Measurements from ENCODE around the gene SH3BP4.

The SH3BP4 gene

GRCh38 chr2:234986390-234986789, 34.6 kb downstream of the SH3BP4 start:
- no peak for DNase-seq

DNA sequence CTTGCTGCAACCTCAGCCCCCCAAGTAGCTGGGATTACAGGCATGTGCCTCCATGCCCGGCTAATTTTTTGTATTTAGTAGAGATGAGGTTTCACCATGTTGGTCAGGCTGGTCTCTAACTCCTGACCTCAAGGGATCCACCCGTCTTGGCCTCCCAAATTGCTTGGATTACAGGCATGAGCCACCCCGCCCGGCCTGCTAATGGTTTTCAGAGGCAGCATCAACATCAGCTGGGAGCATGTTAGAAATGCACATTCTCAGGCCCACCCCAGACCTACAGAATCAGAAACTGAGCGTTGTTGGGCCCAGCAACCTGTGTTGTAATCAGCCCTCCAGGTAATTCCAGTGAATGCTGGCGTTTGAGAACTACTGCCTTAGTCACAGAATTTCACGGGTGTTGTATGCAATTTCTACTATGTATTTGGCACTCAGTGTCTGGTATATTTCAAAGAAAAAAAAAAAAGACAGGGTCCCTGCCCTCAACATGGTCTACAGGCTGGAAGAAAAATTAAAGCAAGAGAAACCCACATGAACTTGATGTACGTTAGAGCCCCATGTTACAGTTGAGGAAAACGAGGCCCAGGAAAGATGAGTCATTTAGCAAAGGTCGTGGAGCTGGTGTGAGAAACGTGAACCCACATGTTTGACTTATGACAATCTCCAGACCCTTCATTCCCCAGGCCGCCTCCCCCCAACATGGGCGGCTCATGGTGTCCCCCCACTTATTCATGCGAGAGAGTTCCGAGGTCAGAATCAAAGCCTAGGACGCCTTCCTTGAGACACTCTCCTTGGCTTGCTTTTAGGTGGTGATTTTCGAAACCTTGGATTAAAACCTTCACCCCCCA, 35.3 kb downstream of the SH3BP4 start:
- no peak for DNase-seq

DNA sequence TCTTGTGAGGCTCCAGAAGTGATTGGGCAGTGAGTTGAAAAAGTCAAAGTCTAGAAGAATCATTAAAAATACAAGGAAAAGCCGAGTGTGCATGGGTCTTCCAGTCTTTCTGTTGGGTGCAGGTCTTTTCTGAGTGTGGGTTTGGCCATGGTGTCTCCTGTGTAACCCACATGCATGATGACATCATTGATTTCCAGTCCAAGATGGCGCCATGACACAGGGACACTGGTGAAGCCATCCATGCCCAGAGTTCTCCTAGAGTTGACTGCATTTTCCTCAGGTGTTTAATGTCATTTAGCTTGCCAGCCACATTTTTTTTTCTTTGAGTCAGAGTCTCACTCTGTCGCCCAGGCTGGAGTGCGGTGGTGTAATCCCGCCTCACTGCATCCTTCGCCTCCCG, 35.9 kb downstream of the SH3BP4 start:
- DNase-seq = no peak

GRCh38 chr2:234988491-234988890, 36.7 kb downstream of the SH3BP4 start:
- DNase-seq = no peak

DNA sequence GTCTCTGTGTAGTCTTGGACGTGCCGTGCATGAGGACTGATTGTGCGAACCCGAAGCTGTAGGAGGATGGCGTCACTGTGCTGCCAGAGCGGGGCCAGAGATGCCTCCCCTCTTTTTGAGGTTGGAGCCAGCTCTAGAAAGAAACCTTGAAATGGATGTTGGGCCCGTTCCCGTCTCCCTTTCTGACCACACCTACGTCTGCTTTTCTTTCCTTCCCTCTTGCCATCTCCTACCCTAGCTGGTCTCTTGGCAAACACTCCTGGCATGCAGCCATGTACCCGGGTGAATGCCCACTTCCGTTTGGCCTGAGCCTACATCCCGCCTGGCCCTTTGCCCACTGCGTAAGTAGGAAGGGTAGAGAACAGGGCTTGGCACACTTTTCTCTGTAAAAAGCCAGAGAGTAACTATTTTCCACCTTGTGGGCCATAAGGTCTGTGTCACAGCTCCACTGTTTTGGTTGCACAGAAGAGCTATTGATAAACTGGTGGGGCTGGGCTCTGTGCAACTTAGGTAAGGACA, 37.4 kb downstream of the SH3BP4 start:
- no peak for DNase-seq

GRCh38 chr2:234990300-234990699, 38.5 kb downstream of the SH3BP4 start:
- DNase-seq = no peak

- DNase-seq = no peak
Measured at GRCh38 chr2:234991290-234991689, 39.5 kb downstream of the SH3BP4 start.

- DNase-seq = no peak
Measured at GRCh38 chr2:234991793-234992192, 40.0 kb downstream of the SH3BP4 start.

DNA sequence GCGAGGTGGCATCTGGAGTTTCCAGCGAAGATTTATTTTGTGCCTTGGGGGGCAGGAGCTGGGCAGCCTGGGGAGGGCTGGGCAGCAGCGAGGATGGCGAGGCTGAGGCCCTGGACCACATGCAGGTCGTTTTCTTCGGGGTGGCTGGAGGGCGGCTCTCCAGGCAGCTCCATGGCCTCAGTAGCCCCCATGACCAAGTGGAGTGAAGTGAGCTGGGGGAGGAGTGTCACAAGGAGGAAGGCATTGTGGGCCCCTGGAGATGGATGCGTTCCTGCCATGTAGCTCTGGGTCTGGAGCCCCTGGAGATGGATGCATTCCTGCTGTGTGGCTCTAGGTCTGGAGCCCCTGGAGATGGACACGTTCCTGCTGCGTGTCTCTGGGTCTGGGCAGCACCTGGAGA, 40.4 kb downstream of the SH3BP4 start:
- no peak for DNase-seq

DNA sequence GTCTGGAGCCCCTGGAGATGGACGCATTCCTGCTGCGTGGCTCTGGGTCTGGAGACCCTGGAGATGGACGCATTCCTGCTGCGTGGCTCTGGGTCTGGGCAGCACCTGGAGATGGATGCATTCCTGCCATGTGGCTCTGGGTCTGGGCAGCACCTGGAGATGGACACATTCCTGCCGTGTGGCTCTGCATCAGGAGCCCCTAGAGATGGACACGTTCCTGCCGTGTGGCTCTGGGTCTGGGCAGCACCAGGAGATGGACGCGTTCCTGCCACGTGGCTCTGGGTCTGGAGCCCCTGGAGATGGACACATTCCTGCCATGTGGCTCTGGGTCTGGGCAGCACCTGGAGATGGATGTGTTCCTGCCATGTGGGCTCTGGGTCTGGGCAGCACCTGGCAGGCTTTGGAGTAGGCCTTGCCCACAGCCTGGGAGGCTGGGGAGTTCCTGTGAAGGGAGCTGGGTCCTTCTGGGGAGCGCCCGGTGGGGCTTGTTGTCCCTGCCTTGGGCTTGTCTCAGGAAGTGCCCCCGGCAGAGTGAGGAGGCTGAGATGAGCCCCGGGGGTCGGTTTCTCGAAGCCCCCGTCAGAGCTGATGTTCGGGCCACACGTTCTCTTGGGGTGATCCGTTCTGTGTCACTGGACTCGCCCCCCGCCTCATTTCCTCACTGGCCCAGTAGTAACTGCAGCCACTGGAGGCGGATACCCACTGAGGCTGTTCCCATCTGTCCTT, 41.0 kb downstream of the SH3BP4 start:
- DNase-seq = no peak

DNA sequence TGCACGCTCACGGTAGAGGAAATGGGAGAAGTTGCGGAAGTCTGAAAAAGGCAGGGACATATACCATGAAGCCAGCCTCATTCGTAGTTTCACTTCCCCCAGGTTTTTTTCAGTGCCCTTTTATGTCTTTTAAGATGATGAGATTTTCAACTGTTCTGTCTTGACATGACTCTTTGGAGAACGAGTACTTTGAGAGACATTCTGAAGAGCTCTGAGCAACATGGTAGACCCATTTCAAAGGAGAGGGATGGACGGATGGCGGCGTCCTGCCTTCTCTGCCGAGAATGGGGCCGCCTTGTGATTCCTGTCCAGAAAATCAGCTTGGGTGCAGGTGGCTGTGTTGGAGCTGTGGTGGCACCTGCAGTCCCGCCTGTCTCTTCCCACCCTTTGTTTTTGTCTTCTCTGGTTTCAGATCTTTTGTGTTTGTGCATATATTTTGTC, 41.7 kb downstream of the SH3BP4 start:
- no peak for DNase-seq

GRCh38 chr2:234994438-234995321, 42.9 kb downstream of the SH3BP4 start:
- DNase-seq = no peak

- no peak for DNase-seq
Measured at GRCh38 chr2:234995332-234996068, 43.7 kb downstream of the SH3BP4 start.

DNA sequence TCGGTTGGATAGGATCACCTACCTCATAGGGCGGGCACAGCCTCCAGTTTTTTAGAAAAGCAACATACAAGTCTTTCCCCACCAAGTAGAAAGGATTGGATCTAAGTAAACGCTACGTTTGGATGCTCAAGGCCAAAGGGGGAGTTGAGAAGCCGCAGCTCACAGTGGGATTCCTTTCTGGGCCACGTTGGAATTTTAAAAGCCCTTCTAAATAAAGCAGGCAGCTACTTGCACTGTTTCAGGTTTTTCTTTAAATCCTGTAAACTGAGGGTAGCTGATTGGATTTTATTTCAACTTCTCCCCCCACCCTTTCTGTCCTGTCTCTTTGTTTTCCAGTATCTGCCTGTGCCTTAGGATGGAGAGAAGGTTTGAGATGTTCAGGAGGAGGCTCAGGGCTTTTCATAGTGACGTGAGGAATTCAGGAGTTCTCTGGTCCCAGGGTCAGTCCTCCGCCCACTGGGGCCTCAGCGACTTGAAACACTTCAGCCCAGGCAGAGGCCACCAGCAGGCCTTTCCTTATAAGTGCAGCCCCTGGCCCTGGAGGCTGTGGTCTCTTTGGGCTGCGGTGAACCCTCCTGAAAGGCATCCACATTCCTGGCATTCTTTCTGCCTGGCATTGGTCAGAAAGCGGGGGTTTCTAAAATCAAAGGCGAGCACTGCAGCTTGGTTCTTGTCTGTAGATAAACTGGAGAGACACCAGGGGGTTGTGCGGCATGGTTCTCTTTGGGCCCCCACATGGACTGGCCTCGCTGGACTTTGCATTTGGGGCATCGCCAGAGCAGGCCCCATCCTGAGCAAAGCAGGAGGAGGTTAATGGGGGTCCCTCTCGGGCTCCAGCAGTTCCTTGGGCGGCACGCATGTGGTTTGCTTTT, 44.5 kb downstream of the SH3BP4 start:
- no peak for DNase-seq

- DNase-seq = no peak
Measured at GRCh38 chr2:234996941-234997270, 45.1 kb downstream of the SH3BP4 start.

DNA sequence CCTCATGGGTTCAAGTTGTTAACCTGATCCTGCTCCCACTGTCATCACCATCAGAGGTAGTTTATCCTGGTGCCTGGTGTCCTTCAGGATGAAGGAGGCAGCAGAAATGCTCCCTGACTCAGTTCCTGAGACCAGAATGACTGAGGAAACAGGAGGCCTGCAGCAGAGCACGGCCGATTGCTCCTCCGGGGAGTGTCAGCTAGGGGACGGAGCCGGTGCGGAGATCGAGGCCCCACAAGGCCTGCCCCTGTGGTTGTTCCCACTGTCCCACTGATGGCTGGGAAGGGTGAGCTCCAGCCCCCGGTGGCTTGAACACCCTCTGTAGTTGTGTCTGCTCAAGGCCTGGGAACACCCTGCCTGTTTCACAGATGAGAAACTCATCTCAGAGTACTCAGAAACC, 45.6 kb downstream of the SH3BP4 start:
- no peak for DNase-seq

DNA sequence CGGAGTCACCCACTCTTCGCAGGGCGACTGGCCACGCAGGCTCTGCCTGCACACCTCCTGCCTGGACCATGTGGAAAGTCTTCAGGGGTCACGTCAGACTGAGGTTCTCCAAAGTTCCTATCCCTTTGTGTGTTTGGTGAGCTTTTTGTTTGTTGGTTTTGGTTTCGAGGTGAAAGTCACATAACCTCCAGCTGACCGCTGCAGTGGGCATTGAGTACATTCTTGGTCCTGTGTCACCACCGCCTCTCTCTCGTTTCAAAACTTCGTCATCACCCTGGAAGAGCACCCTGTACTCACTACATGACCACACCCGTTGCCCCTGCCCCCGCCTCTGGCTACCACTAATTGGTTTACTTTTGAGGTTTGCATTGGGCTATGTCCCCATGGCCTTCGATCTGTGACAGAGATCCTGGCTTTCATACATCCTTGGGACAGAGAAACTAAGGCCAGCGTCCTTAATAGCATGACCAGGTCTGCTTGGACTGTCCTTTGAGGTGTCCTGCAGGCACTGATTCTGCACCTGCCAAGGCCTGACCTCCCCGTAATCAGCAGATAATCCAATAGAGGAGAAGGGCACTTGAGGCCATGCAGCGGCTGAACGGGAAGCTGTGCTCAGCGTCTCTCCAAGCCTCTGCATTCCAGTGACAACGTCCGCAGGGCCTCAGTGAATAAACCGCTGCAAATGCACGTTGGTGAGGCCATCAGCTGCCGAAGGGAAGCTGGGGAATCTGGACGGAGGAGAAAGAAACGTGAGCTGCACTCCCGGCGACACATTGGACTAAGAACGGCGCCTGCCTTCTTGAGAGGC, 46.8 kb downstream of the SH3BP4 start:
- DNase-seq = no peak

- DNase-seq = no peak
Measured at GRCh38 chr2:234999740-235000425, 48.1 kb downstream of the SH3BP4 start.

- no peak for DNase-seq
Measured at GRCh38 chr2:235000426-235001236, 48.8 kb downstream of the SH3BP4 start.

Measured in activated gamma-delta T cell (primary cell).